Amniotic epithelial cell (primary cell): ENCODE measurements around the gene ITPKC.
"Not testable (repeated sequence)": the region's sequence is repeated elsewhere in the genome, so short reads cannot be mapped to it uniquely, and the experiment has no call there.

ENCODE experiments used
- DNase-seq: peaks from one replicate; pipeline ENCODE4 v3.0.0-alpha.2; 2010; ENCODE audit warnings: low read depth

Gene ITPKC

GRCh38 chr19:40766385-40766784, 49.5 kb downstream of the ITPKC start:
- DNase-seq: not testable (repeated sequence)

- no peak for DNase-seq
These were observed 52.0 kb downstream of the ITPKC start for GRCh38 chr19:40768869-40769268.

- not testable (repeated sequence) for DNase-seq
These were observed 54.4 kb downstream of the ITPKC start for GRCh38 chr19:40771101-40771862.

- DNase-seq: no peak
These were observed 58.2 kb downstream of the ITPKC start, which contains the start of gene MIA for GRCh38 chr19:40774916-40775631. Gene MIA (plus strand): TSS chr19:40775521. CDS start chr19:40775543, 22 bp downstream.

GRCh38 chr19:40775632-40776022, 58.7 kb downstream of the ITPKC start:
- DNase-seq: no peak

- DNase-seq: no peak
These were observed 59.5 kb downstream of the ITPKC start for GRCh38 chr19:40776364-40776763.

GRCh38 chr19:40776932-40777644, 60.2 kb downstream of the ITPKC start:
- DNase-seq: peak; percentile 89

GRCh38 chr19:40777645-40777936, 60.7 kb downstream of the ITPKC start:
- DNase-seq: no peak

- peak; percentile 99 for DNase-seq
These were observed 61.2 kb downstream of the ITPKC start, which contains the start of gene RAB4B for GRCh38 chr19:40777937-40778705. Gene RAB4B (plus strand): TSS chr19:40778247. CDS start chr19:40778376, 129 bp downstream.

GRCh38 chr19:40778706-40779284, 61.9 kb downstream of the ITPKC start:
- peak; percentile 46 for DNase-seq

GRCh38 chr19:40780582-40780981, 63.7 kb downstream of the ITPKC start:
- no peak for DNase-seq

GRCh38 chr19:40781140-40781539, 64.2 kb downstream of the ITPKC start:
- no peak for DNase-seq

- no peak for DNase-seq
These were observed 66.8 kb downstream of the ITPKC start for GRCh38 chr19:40783711-40784110.

GRCh38 chr19:40784146-40784545, 67.2 kb downstream of the ITPKC start:
- DNase-seq: not testable (repeated sequence)

- DNase-seq: no peak
These were observed 68.6 kb downstream of the ITPKC start for GRCh38 chr19:40785526-40785925.

- DNase-seq: no peak
These were observed 69.4 kb downstream of the ITPKC start for GRCh38 chr19:40786060-40787037.
